DOHH2 (cell line): ENCODE results near the gene SMARCAL1.

Experiments
- H3F3A ChIP-seq: fragments of 200-600 bp; sonication (generic), shearing (Covaris generic); 2 replicates; pipeline ENCODE4 v1.6.0; 2016; ENCODE audit warnings: antibody characterized with exemption, mild to moderate bottlenecking; ENCODE audit not compliant: control insufficient read depth, insufficient read depth
- H3K27ac ChIP-seq: fragments of 200-600 bp; sonication (generic); 2 replicates; pipeline ENCODE4 v1.5.1; 2014; ENCODE audit warnings: low read depth, mild to moderate bottlenecking, low read length, moderate library complexity
- H3K27me3 ChIP-seq: fragments of 200-600 bp; sonication (generic); 2 replicates; pipeline ENCODE4 v1.6.1; 2014; ENCODE audit warnings: mild to moderate bottlenecking, low read length, mixed read lengths; ENCODE audit not compliant: control insufficient read depth
- H3K36me3 ChIP-seq: fragments of 200-600 bp; sonication (generic); 2 replicates; pipeline ENCODE4 v1.6.1; 2014; ENCODE audit warnings: mild to moderate bottlenecking, low read length, moderate library complexity, mixed read lengths; ENCODE audit not compliant: control insufficient read depth
- H3K4me1 ChIP-seq: fragments of 200-600 bp; sonication (generic); 2 replicates; pipeline ENCODE4 v1.6.1; 2014; ENCODE audit warnings: mild to moderate bottlenecking, low read length, mixed read lengths; ENCODE audit not compliant: control insufficient read depth
- H3K4me2 ChIP-seq: fragments of 200-600 bp; sonication (generic); 2 replicates; pipeline ENCODE4 v1.6.0; 2014; ENCODE audit warnings: mild to moderate bottlenecking, low read length, moderate library complexity
- H3K4me3 ChIP-seq: fragments of 200-600 bp; sonication (generic); 2 replicates; pipeline ENCODE4 v1.5.1; 2014; ENCODE audit warnings: mild to moderate bottlenecking, low read length, mixed read lengths
- H3K79me2 ChIP-seq: fragments of 200-600 bp; sonication (generic); 2 replicates; pipeline ENCODE4 v1.6.1; 2014; ENCODE audit warnings: mild to moderate bottlenecking, low read length, mixed read lengths; ENCODE audit not compliant: control insufficient read depth
- H3K9me2 ChIP-seq: fragments of 200-600 bp; sonication (generic); replicated peaks from 2 replicates; pipeline ENCODE4 v1.6.1; 2014; ENCODE audit warnings: mild to moderate bottlenecking, low read length, mixed read lengths; ENCODE audit not compliant: control insufficient read depth
- H3K9me3 ChIP-seq: fragments of 200-600 bp; sonication (generic); 2 replicates; pipeline ENCODE4 v1.6.1; 2014; ENCODE audit warnings: antibody characterized with exemption, low read length, mixed read lengths; ENCODE audit not compliant: control insufficient read depth, insufficient read depth
- H4K20me1 ChIP-seq: fragments of 200-600 bp; sonication (generic); 2 replicates; pipeline ENCODE4 v1.6.0; 2014; ENCODE audit warnings: low read depth, mild to moderate bottlenecking, antibody characterized with exemption, low read length, moderate library complexity; ENCODE audit not compliant: control insufficient read depth, insufficient read depth
- CTCF ChIP-seq: fragments of 200-600 bp; sonication (generic); IDR thresholded peaks from one replicate; pipeline ENCODE4 v1.5.1; 2014; ENCODE audit warnings: antibody characterized with exemption, mild to moderate bottlenecking, low read depth, low read length; ENCODE audit not compliant: poor library complexity, severe bottlenecking
- EZH2phosphoT487 ChIP-seq: fragments of 200-600 bp; sonication (generic); IDR thresholded peaks from 2 replicates; pipeline ENCODE4 v1.6.1; 2017; ENCODE audit warnings: borderline replicate concordance, mild to moderate bottlenecking, antibody characterized with exemption, low read length, moderate library complexity, mixed read lengths

SMARCAL1 gene

GRCh38 chr2:216525972-216526371, 113.7 kb downstream of the SMARCAL1 start:
- H3K79me2 ChIP-seq: no peaks in the 10 kb centered on the region
- H3K4me3 ChIP-seq: no peak overlapping the region
- H3K36me3 ChIP-seq: no peaks in the 10 kb centered on the region; the same call in 1 of the 2 replicates
- no peaks in the 10 kb centered on the region for H3K4me1 ChIP-seq
- no peaks in the 10 kb centered on the region for H4K20me1 ChIP-seq
- no peaks in the 10 kb centered on the region for H3K27me3 ChIP-seq
- no peak for TF ChIP-seq EZH2phosphoT487
- no peak for TF ChIP-seq CTCF
- no peak overlapping the region for H3K4me2 ChIP-seq
- H3K9me2 ChIP-seq: no peaks in the 10 kb centered on the region
- no peak overlapping the region for H3K27ac ChIP-seq
- H3F3A ChIP-seq: no peaks in the 10 kb centered on the region
- no peaks in the 10 kb centered on the region for H3K9me3 ChIP-seq

- Histone ChIP-seq H3K79me2 (no peaks in the 10 kb centered on the region), H3K27ac (no peak overlapping the region), H3K4me2 (no peak overlapping the region), H3K4me3 (no peak overlapping the region), H3K4me1 (no peaks in the 10 kb centered on the region), H4K20me1 (no peaks in the 10 kb centered on the region), H3K9me2 (no peaks in the 10 kb centered on the region), H3F3A (no peaks in the 10 kb centered on the region), H3K27me3 (no peaks in the 10 kb centered on the region), H3K36me3 (no peaks in the 10 kb centered on the region), H3K9me3 (no peaks in the 10 kb centered on the region)
- no peak for TF ChIP-seq EZH2phosphoT487
- no peak for TF ChIP-seq CTCF
These were observed 114.7 kb downstream of the SMARCAL1 start for GRCh38 chr2:216526939-216527338.

GRCh38 chr2:216527600-216527999, 115.3 kb downstream of the SMARCAL1 start:
- Histone ChIP-seq H3K36me3 (no peaks in the 10 kb centered on the region), H3K79me2 (no peaks in the 10 kb centered on the region), H3K4me2 (no peak overlapping the region), H3K9me3 (no peaks in the 10 kb centered on the region), H3K27me3 (no peaks in the 10 kb centered on the region), H3K4me3 (no peak overlapping the region), H3F3A (no peaks in the 10 kb centered on the region), H4K20me1 (no peaks in the 10 kb centered on the region), H3K9me2 (no peaks in the 10 kb centered on the region), H3K4me1 (no peaks in the 10 kb centered on the region), H3K27ac (no peak overlapping the region)
- no peak for TF ChIP-seq CTCF
- no peak for TF ChIP-seq EZH2phosphoT487

GRCh38 chr2:216532562-216532961, 120.3 kb downstream of the SMARCAL1 start:
- Histone ChIP-seq H3K9me3 (no peaks in the 10 kb centered on the region), H3K36me3 (no peaks in the 10 kb centered on the region), H3K4me2 (no peak overlapping the region), H3K27me3 (peaks cover 9% of the 10 kb centered on the region), H3K4me3 (no peak overlapping the region), H4K20me1 (no peaks in the 10 kb centered on the region), H3K4me1 (no peaks in the 10 kb centered on the region), H3K27ac (no peak overlapping the region), H3K79me2 (no peaks in the 10 kb centered on the region), H3K9me2 (no peaks in the 10 kb centered on the region), H3F3A (no peaks in the 10 kb centered on the region)
- TF ChIP-seq EZH2phosphoT487 (no peak), CTCF (no peak)
